ENCODE data around the gene ALPP.
A peak's percentile ranks its signal among the peaks of the same experiment; 100 is the strongest.

ALPP gene

GRCh38 chr2:232347369-232347768 is 31.2 kb upstream of the ALPP start:
- H3K27ac ChIP-seq, result no peak overlapping the region
- TF ChIP-seq CTCF (IDR thresholded peaks at IDR 0.05; ENCODE audit: low read depth, low read length), result no peak
- no peak for DNase-seq
- no peaks in the 10 kb centered on the region for H3K36me3 ChIP-seq
- no peaks in the 10 kb centered on the region for H3K9me3 ChIP-seq (ENCODE audit: severe bottlenecking)
- H3K27me3 ChIP-seq (ENCODE audit: insufficient read depth, low read depth, severe bottlenecking), result peaks cover 44% of the 10 kb centered on the region
- no peak overlapping the region for H3K4me3 ChIP-seq (ENCODE audit: low read depth, low read length)

GRCh38 chr2:232348936-232349335 is 29.6 kb upstream of the ALPP start:
- Histone ChIP-seq H3K27ac (no peak overlapping the region), H3K4me3 (ENCODE audit: low read depth, low read length) (no peak overlapping the region), H3K36me3 (no peaks in the 10 kb centered on the region), H3K27me3 (ENCODE audit: insufficient read depth, low read depth, severe bottlenecking) (peaks cover 55% of the 10 kb centered on the region), H3K9me3 (ENCODE audit: severe bottlenecking) (no peaks in the 10 kb centered on the region)
- no peak for TF ChIP-seq CTCF (IDR thresholded peaks at IDR 0.05; ENCODE audit: low read depth, low read length)
- peak; percentile 5 for DNase-seq

GRCh38 chr2:232349546-232349945 is 29.0 kb upstream of the ALPP start:
- TF ChIP-seq CTCF (IDR thresholded peaks at IDR 0.05; ENCODE audit: low read depth, low read length), result no peak
- DNase-seq, result peak; percentile 4
- Histone ChIP-seq H3K27ac (no peak overlapping the region), H3K9me3 (ENCODE audit: severe bottlenecking) (no peaks in the 10 kb centered on the region), H3K36me3 (no peaks in the 10 kb centered on the region), H3K27me3 (ENCODE audit: insufficient read depth, low read depth, severe bottlenecking) (peaks cover 55% of the 10 kb centered on the region), H3K4me3 (ENCODE audit: low read depth, low read length) (no peak overlapping the region)

GRCh38 chr2:232349946-232350635 is 28.5 kb upstream of the ALPP start:
- Histone ChIP-seq H3K36me3 (no peaks in the 10 kb centered on the region), H3K9me3 (ENCODE audit: severe bottlenecking) (no peaks in the 10 kb centered on the region), H3K27ac (no peak overlapping the region), H3K27me3 (ENCODE audit: insufficient read depth, low read depth, severe bottlenecking) (peaks cover 55% of the 10 kb centered on the region), H3K4me3 (ENCODE audit: low read depth, low read length) (no peak overlapping the region)
- no peak for DNase-seq
- TF ChIP-seq CTCF (IDR thresholded peaks at IDR 0.05; ENCODE audit: low read depth, low read length), result no peak

- H3K27me3 ChIP-seq (ENCODE audit: insufficient read depth, low read depth, severe bottlenecking), result peaks cover 55% of the 10 kb centered on the region
- DNase-seq, result no peak
These were observed 27.5 kb upstream of the ALPP start for GRCh38 chr2:232350804-232351685.

More at GRCh38 chr2:232350804-232351685, 27.5 kb upstream of the ALPP start:
- no peak for TF ChIP-seq CTCF (IDR thresholded peaks at IDR 0.05; ENCODE audit: low read depth, low read length)
- Histone ChIP-seq H3K9me3 (ENCODE audit: severe bottlenecking) (no peaks in the 10 kb centered on the region), H3K4me3 (ENCODE audit: low read depth, low read length) (no peak overlapping the region), H3K36me3 (no peaks in the 10 kb centered on the region), H3K27ac (no peak overlapping the region)
